Loucy (cell line): ENCODE results near the gene GSTP1.

Experiments used
- EZH2phosphoT487 ChIP-seq: fragments of 200-600 bp; IDR thresholded peaks from 2 replicates; pipeline ENCODE4 v1.6.1; 2018; ENCODE audit warnings: antibody characterized with exemption, mild to moderate bottlenecking, moderate library complexity, borderline replicate concordance
- TF ChIP-seq, protein P1 (sequence below): fragments of 200-600 bp; sonication (generic); conservative IDR thresholded peaks from 2 replicates; pipeline ENCODE4 v1.5.1; 2014; ENCODE audit warnings: mild to moderate bottlenecking, antibody characterized with exemption, low read length

GRCh38 chr11:67632982-67633755, 49.6 kb downstream of the GSTP1 start:
- TF ChIP-seq, protein P1, sequence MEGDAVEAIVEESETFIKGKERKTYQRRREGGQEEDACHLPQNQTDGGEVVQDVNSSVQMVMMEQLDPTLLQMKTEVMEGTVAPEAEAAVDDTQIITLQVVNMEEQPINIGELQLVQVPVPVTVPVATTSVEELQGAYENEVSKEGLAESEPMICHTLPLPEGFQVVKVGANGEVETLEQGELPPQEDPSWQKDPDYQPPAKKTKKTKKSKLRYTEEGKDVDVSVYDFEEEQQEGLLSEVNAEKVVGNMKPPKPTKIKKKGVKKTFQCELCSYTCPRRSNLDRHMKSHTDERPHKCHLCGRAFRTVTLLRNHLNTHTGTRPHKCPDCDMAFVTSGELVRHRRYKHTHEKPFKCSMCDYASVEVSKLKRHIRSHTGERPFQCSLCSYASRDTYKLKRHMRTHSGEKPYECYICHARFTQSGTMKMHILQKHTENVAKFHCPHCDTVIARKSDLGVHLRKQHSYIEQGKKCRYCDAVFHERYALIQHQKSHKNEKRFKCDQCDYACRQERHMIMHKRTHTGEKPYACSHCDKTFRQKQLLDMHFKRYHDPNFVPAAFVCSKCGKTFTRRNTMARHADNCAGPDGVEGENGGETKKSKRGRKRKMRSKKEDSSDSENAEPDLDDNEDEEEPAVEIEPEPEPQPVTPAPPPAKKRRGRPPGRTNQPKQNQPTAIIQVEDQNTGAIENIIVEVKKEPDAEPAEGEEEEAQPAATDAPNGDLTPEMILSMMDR = no peak
- no peak for TF ChIP-seq EZH2phosphoT487
